Lower leg skin (tissue), 3 donors: ENCODE measurements around the gene LAMTOR1.

Experiments
- CTCF ChIP-seq, 3 donors: fragments of 450-650 bp; IDR thresholded peaks; one replicate each; pipeline ENCODE4 v1.5.1; 2016; ENCODE audit warnings: antibody characterized with exemption in 3 of 3, mild to moderate bottlenecking in 3 of 3, moderate library complexity in 2 of 3
- POLR2A ChIP-seq, 2 donors: fragments of 450-650 bp; IDR thresholded peaks; one replicate each; pipeline ENCODE4 v1.6.1; 2016 to 2017; ENCODE audit warnings: antibody characterized with exemption in 2 of 2, mild to moderate bottlenecking in 1 of 2, moderate library complexity in 1 of 2

- TF ChIP-seq CTCF (IDR thresholded peaks at IDR 0.05): no peak
- no peak for TF ChIP-seq POLR2A (IDR thresholded peaks at IDR 0.05)
These were observed 24.8 kb upstream of the LAMTOR1 start for GRCh38 chr11:72127923-72128322.
